HCT116 (cell line): ENCODE measurements around the gene KIR3DL2. TPM values are rescaled to one million over a fixed set of nuclear protein-coding genes. Genes with fewer than 3 reads are reported as not detected.
"Not testable (repeated sequence)": the region's sequence is repeated elsewhere in the genome, so short reads cannot be mapped to it uniquely, and the experiment has no call there.

Experiments
- ATAC-seq: fragments of 200-7000 bp; cut with Tn5 transposase; 2 replicates; pipeline ENCODE4 v1.9.1; 2020; ENCODE audit warnings: mild to moderate bottlenecking, moderate library complexity
- BruUV-seq: library from RNA; stranded (reverse); fragments of 400-500 nt; replicated peaks from 2 replicates; lab custom pipeline; 2021; lab: Mats Ljungman, UMichigan
- CTCF ChIA-PET: fragments of 300-600 bp; sonication (Branson Sonifier 250); formaldehyde crosslinking; loops from one replicate; lab custom pipeline; 2021; ENCODE audit warnings: antibody characterized with exemption; lab: Charles Lee
- POLR2A ChIA-PET: fragments of 300-600, 350-600 bp; sonication (Branson Sonifier 250); formaldehyde crosslinking; loops from one replicate; lab custom pipeline; 2021; ENCODE audit warnings: antibody characterized with exemption; lab: Charles Lee
- RAD21 ChIA-PET, 2 experiments: fragments of 300-600 bp; sonication (Branson Sonifier 250); formaldehyde crosslinking; loops; one replicate each; lab custom pipeline; 2023; ENCODE audit warnings: low total read pairs in 2 of 2; ENCODE audit not compliant: uncharacterized antibody in 2 of 2, unreplicated experiment in 2 of 2, low non-redundant PET in 1 of 2; lab: Charles Lee
- DNase-seq: peaks from one replicate; pipeline ENCODE4 v3.0.0-alpha.2; 2010; ENCODE audit warnings: low read depth, low spot score
- H2AFZ ChIP-seq: fragments of 200-600 bp; shearing (Covaris generic), sonication (generic); 2 replicates; pipeline ENCODE4 v1.6.1; 2017; ENCODE audit warnings: low read depth, mixed run types, mixed read lengths, antibody characterized with exemption, low read length; ENCODE audit not compliant: poor library complexity, severe bottlenecking
- H3K27ac ChIP-seq: 2 replicates; pipeline ENCODE4 v1.5.1; 2012; ENCODE audit warnings: low read depth, low read length
- H3K27me3 ChIP-seq: fragments of 200-600 bp; sonication (generic); 2 replicates; pipeline ENCODE4 v1.6.1; 2016; ENCODE audit warnings: mixed run types, low read length, mixed read lengths; ENCODE audit not compliant: insufficient read depth
- H3K36me3 ChIP-seq, 2 experiments: fragments of 200-500 bp in 1 of 2; fragments of 200-600 bp in 1 of 2; sonication (Bioruptor generic) in 1 of 2; sonication (generic) in 1 of 2; 2 replicates each; pipeline versions ENCODE4 v1.5.1 to v1.6.1; 2014 to 2016; ENCODE audit warnings: low read length in 2 of 2, inconsistent platforms in 1 of 2, mixed read lengths in 1 of 2, mixed run types in 1 of 2; ENCODE audit not compliant: insufficient read depth in 2 of 2, control insufficient read depth in 1 of 2
- H3K4me1 ChIP-seq, 2 experiments: fragments of 200-600 bp in 1 of 2; sonication (generic) in 1 of 2; 2 replicates each; pipeline versions ENCODE4 v1.5.1 to v1.6.1; 2012 to 2017; ENCODE audit warnings: low read length in 2 of 2, inconsistent platforms in 1 of 2, mild to moderate bottlenecking in 1 of 2, mixed read lengths in 1 of 2, mixed run types in 1 of 2, moderate library complexity in 1 of 2; ENCODE audit not compliant: insufficient read depth in 2 of 2, control insufficient read depth in 1 of 2
- H3K4me2 ChIP-seq: fragments of 200-600 bp; sonication (generic); 2 replicates; pipeline ENCODE4 v1.6.1; 2017; ENCODE audit warnings: mixed run types, low read length, mixed read lengths
- H3K4me3 ChIP-seq, 2 experiments: fragments of 200-600 bp in 1 of 2; sonication (generic) in 1 of 2; replicated peaks in 1 of 2; 2 replicates each; pipeline ENCODE4 v1.5.1; 2011 to 2016; ENCODE audit warnings: low read length in 2 of 2, control low read depth in 1 of 2, low read depth in 1 of 2, mild to moderate bottlenecking in 1 of 2, mixed read lengths in 1 of 2, mixed run types in 1 of 2
- H3K79me2 ChIP-seq: fragments of 200-600 bp; sonication (generic); 2 replicates; pipeline ENCODE4 v1.6.1; 2017; ENCODE audit warnings: mild to moderate bottlenecking, mixed run types, low read length, moderate library complexity, mixed read lengths; ENCODE audit not compliant: insufficient read depth
- H3K9ac ChIP-seq: fragments of 200-600 bp; sonication (generic); 2 replicates; pipeline ENCODE4 v1.6.1; 2016; ENCODE audit warnings: low read length, mixed read lengths
- H3K9me2 ChIP-seq: fragments of 200-600 bp; sonication (generic), shearing (Covaris generic); 2 replicates; pipeline ENCODE4 v1.6.1; 2017; ENCODE audit warnings: mixed run types, mild to moderate bottlenecking, moderate library complexity; ENCODE audit not compliant: insufficient read depth
- H3K9me3 ChIP-seq, 2 experiments: fragments of 200-500 bp in 1 of 2; fragments of 200-600 bp in 1 of 2; sonication (Bioruptor generic) in 1 of 2; sonication (generic) in 1 of 2; 2 replicates each; pipeline ENCODE4 v1.6.1; 2014 to 2017; ENCODE audit warnings: low read length in 2 of 2, mixed read lengths in 2 of 2, inconsistent platforms in 1 of 2, low read depth in 1 of 2, mild to moderate bottlenecking in 1 of 2, mixed run types in 1 of 2, moderate library complexity in 1 of 2; ENCODE audit not compliant: control insufficient read depth in 1 of 2, insufficient read depth in 1 of 2
- H4K20me1 ChIP-seq: fragments of 200-600 bp; sonication (generic), shearing (Covaris generic); 2 replicates; pipeline ENCODE4 v1.6.1; 2017; ENCODE audit warnings: mixed run types, mild to moderate bottlenecking, moderate library complexity; ENCODE audit not compliant: insufficient read depth
- ATF3 ChIP-seq: IDR thresholded peaks from 2 replicates; pipeline ENCODE4 v1.6.1; 2012
- CTCF ChIP-seq, 3 experiments: fragments of 200-600 bp in 1 of 3; sonication (generic) in 1 of 3; IDR thresholded peaks in 2 of 3; conservative IDR thresholded peaks in 1 of 3; 2 replicates each; pipeline ENCODE4 v1.5.1; 2012 to 2017; ENCODE audit warnings: low read depth in 2 of 3, low read length in 2 of 3, antibody characterized with exemption in 1 of 3, borderline replicate concordance in 1 of 3, control low read depth in 1 of 3, mild to moderate bottlenecking in 1 of 3, mixed read lengths in 1 of 3, mixed run types in 1 of 3, moderate library complexity in 1 of 3; ENCODE audit not compliant: insufficient read depth in 1 of 3
- ZFX ChIP-seq: fragments of 450-650 bp; IDR thresholded peaks from 2 replicates; pipeline ENCODE4 v1.6.1; 2017
- intact Hi-C: fragments of 100-400 bp; cut with micrococcal nuclease; formaldehyde crosslinking; loops from 2 replicates; pipeline ENCODE4 v1.10.0; 2022
- total RNA-seq: library from RNA; stranded (reverse); gene quantifications from one replicate; pipeline ENCODE4 v1.2.1, GENCODE V29; 2021; ENCODE audit not compliant: unreplicated experiment

Gene KIR3DL2
- total RNA-seq, 1 experiment from 2014 or later = not detected

GRCh38 chr19:54896036-54896435 lies 45.8 kb downstream of the KIR3DL2 start:
- RAD21 ChIA-PET = no interaction called here
- no TSS peak for BruUV-seq
- POLR2A ChIA-PET = no interaction called here

GRCh38 chr19:54898685-54899084 lies 48.4 kb downstream of the KIR3DL2 start:
- RAD21 ChIA-PET, intact Hi-C loops, ATAC-seq, H4K20me1 ChIP-seq, H3K4me1 ChIP-seq, H3K36me3 ChIP-seq, H2AFZ ChIP-seq, H3K9me2 ChIP-seq, DNase-seq, H3K27ac ChIP-seq, H3K9ac ChIP-seq, H3K27me3 ChIP-seq, H3K9me3 ChIP-seq, H3K4me3 ChIP-seq, BruUV-seq, H3K4me2 ChIP-seq, POLR2A ChIA-PET, H3K79me2 ChIP-seq: not testable (repeated sequence)
- CTCF ChIA-PET = interaction anchor here (1.2 kb wide), 1 partner anchor 224 kb away, joined by 3 read pairs; no protein-coding TSS in a partner anchor

More at GRCh38 chr19:54896036-54896435, 45.8 kb downstream of the KIR3DL2 start:
- H3K4me3 ChIP-seq = no peak overlapping the region
- H2AFZ ChIP-seq = no peak overlapping the region
- intact Hi-C loops = no loop called here
- H3K79me2 ChIP-seq = no peaks in the 10 kb centered on the region
- H3K4me1 ChIP-seq = peaks cover 4 to 8% of the 10 kb centered on the region in 2 experiments; a peak in 3 of 4 replicates
- no peak overlapping the region for H3K9ac ChIP-seq
- H3K4me2 ChIP-seq = no peak overlapping the region
- H3K36me3 ChIP-seq = no peaks in the 10 kb centered on the region
- ATAC-seq (no peak), DNase-seq (no peak)
- H4K20me1 ChIP-seq = no peaks in the 10 kb centered on the region
- H3K27ac ChIP-seq = no peak overlapping the region
- TF ChIP-seq CTCF (IDR thresholded peaks at IDR 0.05 in 2 of 3, conservative IDR thresholded peaks at IDR 0.05 in 1 of 3; ENCODE audit: borderline replicate concordance in 1 of 3, insufficient read depth in 1 of 3, low read depth in 2 of 3, low read length in 2 of 3) = no peak
- TF ChIP-seq ZFX = no peak
- no peak for TF ChIP-seq ATF3
- no peaks in the 10 kb centered on the region for H3K27me3 ChIP-seq
- H3K9me2 ChIP-seq = no peaks in the 10 kb centered on the region
- no peaks in the 10 kb centered on the region for H3K9me3 ChIP-seq
- CTCF ChIA-PET = no interaction called here

GRCh38 chr19:54899646-54900045 lies 49.4 kb downstream of the KIR3DL2 start:
- H4K20me1 ChIP-seq, POLR2A ChIA-PET, H3K36me3 ChIP-seq, H3K27ac ChIP-seq, intact Hi-C loops, RAD21 ChIA-PET, H3K4me2 ChIP-seq, H3K79me2 ChIP-seq, H3K27me3 ChIP-seq, BruUV-seq, ATAC-seq, CTCF ChIA-PET, H2AFZ ChIP-seq, H3K9me3 ChIP-seq, H3K9ac ChIP-seq, H3K4me3 ChIP-seq, H3K9me2 ChIP-seq, DNase-seq, H3K4me1 ChIP-seq: not testable (repeated sequence)

- H3K27me3 ChIP-seq, H3K4me2 ChIP-seq, H3K9ac ChIP-seq, RAD21 ChIA-PET, H3K9me2 ChIP-seq, H3K27ac ChIP-seq, intact Hi-C loops, POLR2A ChIA-PET, DNase-seq, ATAC-seq, H3K36me3 ChIP-seq, H4K20me1 ChIP-seq, H3K9me3 ChIP-seq, BruUV-seq, H3K4me3 ChIP-seq, H3K79me2 ChIP-seq, H2AFZ ChIP-seq, CTCF ChIA-PET, H3K4me1 ChIP-seq: not testable (repeated sequence)
These were observed 50.9 kb downstream of the KIR3DL2 start for GRCh38 chr19:54901153-54901552.
